ENCODE results near the gene MADCAM1.
"Not testable (repeated sequence)": the region's sequence is repeated elsewhere in the genome, so short reads cannot be mapped to it uniquely, and the experiment has no call there.

Gene MADCAM1

GRCh38 chr19:496112-496665 lies at the start of gene MADCAM1:
Gene MADCAM1, plus strand, starts transcription at chr19:496486. Its CDS starts 14 bp downstream, at chr19:496500.
- no peak for DNase-seq
- in situ Hi-C loops (cut with HindIII; ENCODE audit: low pct_ligation_motif_present, low sequenced_read_pairs): no loop called here
- H3K27ac ChIP-seq: no peak within 1 kb of the TSS
- no peak within 1 kb of the TSS for H3K4me3 ChIP-seq (ENCODE audit: low read depth, low read length)
- TF ChIP-seq, protein P1, sequence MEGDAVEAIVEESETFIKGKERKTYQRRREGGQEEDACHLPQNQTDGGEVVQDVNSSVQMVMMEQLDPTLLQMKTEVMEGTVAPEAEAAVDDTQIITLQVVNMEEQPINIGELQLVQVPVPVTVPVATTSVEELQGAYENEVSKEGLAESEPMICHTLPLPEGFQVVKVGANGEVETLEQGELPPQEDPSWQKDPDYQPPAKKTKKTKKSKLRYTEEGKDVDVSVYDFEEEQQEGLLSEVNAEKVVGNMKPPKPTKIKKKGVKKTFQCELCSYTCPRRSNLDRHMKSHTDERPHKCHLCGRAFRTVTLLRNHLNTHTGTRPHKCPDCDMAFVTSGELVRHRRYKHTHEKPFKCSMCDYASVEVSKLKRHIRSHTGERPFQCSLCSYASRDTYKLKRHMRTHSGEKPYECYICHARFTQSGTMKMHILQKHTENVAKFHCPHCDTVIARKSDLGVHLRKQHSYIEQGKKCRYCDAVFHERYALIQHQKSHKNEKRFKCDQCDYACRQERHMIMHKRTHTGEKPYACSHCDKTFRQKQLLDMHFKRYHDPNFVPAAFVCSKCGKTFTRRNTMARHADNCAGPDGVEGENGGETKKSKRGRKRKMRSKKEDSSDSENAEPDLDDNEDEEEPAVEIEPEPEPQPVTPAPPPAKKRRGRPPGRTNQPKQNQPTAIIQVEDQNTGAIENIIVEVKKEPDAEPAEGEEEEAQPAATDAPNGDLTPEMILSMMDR (IDR thresholded peaks at IDR 0.05; ENCODE audit: low read depth, low read length, missing control alignments): no peak
- H3K27me3 ChIP-seq (replicated peaks): peaks cover 19% of the 10 kb centered on the region
- H3K36me3 ChIP-seq (replicated peaks): no peaks in the 10 kb centered on the region

GRCh38 chr19:447064-447426 lies 49.2 kb upstream of the MADCAM1 start:
- Histone ChIP-seq H3K27ac (no peak overlapping the region), H3K27me3 (replicated peaks) (no peaks in the 10 kb centered on the region), H3K36me3 (replicated peaks) (no peaks in the 10 kb centered on the region), H3K4me3 (ENCODE audit: low read depth, low read length) (no peak overlapping the region)
- in situ Hi-C loops (cut with HindIII; ENCODE audit: low pct_ligation_motif_present, low sequenced_read_pairs): no loop called here
- no peak for DNase-seq
- TF ChIP-seq, protein P1 (IDR thresholded peaks at IDR 0.05; ENCODE audit: low read depth, low read length, missing control alignments): no peak

DNA sequence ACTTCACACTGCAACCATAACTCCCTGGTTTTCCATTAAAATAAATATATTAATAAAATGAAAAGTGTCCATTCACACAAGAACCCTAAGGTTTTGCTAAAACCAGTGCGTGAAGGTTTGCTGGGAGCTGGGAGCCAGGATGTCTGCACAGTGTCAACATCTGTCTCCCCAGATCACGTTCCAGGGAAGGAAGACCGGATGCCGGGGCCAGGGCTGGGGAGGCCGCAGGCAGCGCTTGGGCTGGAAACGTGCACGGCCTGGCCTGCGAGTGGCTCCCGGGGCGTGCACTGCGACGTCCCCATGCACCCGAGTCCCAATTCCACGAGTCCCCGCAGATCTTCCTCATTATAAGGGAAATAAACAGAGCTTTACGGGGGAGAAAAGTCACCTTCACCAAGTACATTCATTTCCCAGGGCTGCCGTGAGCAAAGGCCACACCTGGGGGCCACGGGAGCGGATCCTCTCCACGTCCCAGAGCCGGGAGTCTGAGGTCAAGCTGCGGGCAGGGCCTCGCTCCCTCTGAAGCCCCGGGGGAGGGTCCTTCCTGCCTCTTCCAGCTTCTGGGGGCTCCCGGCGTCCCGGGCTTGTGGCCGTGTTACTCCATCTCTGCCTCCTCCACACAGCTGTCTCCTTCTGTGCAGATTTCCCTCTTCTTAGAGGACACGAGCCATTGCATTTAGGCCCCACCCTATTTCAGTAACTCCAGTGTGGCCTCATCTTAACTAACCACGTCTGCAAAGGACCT lies 48.3 kb upstream of the MADCAM1 start:
- Histone ChIP-seq H3K27ac (no peak overlapping the region), H3K4me3 (ENCODE audit: low read depth, low read length) (no peak overlapping the region), H3K36me3 (replicated peaks) (no peaks in the 10 kb centered on the region), H3K27me3 (replicated peaks) (no peaks in the 10 kb centered on the region)
- TF ChIP-seq, protein P1 (IDR thresholded peaks at IDR 0.05; ENCODE audit: low read depth, low read length, missing control alignments): no peak
- no peak for DNase-seq
- in situ Hi-C loops (cut with HindIII; ENCODE audit: low pct_ligation_motif_present, low sequenced_read_pairs): no loop called here

GRCh38 chr19:449916-450315 lies 46.4 kb upstream of the MADCAM1 start:
- H3K36me3 ChIP-seq (replicated peaks): no peaks in the 10 kb centered on the region
- TF ChIP-seq, protein P1 (IDR thresholded peaks at IDR 0.05; ENCODE audit: low read depth, low read length, missing control alignments): no peak

GRCh38 chr19:450912-451481 lies 45.3 kb upstream of the MADCAM1 start:
- DNase-seq; H3K27me3 ChIP-seq (replicated peaks); H3K27ac ChIP-seq; in situ Hi-C loops (cut with HindIII; ENCODE audit: low pct_ligation_motif_present, low sequenced_read_pairs); H3K4me3 ChIP-seq (ENCODE audit: low read depth, low read length); H3K36me3 ChIP-seq (replicated peaks): not testable (repeated sequence)

More at GRCh38 chr19:449916-450315, 46.4 kb upstream of the MADCAM1 start:
- in situ Hi-C loops (cut with HindIII; ENCODE audit: low pct_ligation_motif_present, low sequenced_read_pairs): no loop called here
- Histone ChIP-seq H3K4me3 (ENCODE audit: low read depth, low read length) (no peak overlapping the region), H3K27ac (no peak overlapping the region), H3K27me3 (replicated peaks) (no peaks in the 10 kb centered on the region)
- no peak for DNase-seq

DNA sequence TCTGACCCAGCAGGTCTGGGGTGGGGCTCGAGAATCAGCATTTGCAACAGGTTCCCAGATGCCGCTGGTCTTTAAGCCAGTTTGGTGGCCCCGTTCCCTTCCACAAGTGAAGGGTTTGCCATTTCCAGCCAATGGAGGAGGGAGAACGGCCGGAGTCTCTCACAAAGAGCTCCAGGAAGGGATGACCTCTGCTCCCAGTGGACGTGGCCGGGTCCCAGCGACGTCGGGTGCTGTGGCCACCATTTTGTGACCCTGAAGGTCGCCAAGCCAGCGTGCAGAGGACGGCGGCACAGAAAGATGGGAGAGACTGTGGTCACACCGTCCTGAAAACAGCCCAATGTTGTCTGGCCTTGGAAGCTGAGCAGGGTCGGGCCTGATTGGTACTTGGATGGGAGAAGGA lies 43.5 kb upstream of the MADCAM1 start:
- no peak for DNase-seq
- in situ Hi-C loops (cut with HindIII; ENCODE audit: low pct_ligation_motif_present, low sequenced_read_pairs): no loop called here
- Histone ChIP-seq H3K36me3 (replicated peaks) (no peaks in the 10 kb centered on the region), H3K4me3 (ENCODE audit: low read depth, low read length) (no peak overlapping the region), H3K27ac (no peak overlapping the region), H3K27me3 (replicated peaks) (no peaks in the 10 kb centered on the region)
- TF ChIP-seq, protein P1 (IDR thresholded peaks at IDR 0.05; ENCODE audit: low read depth, low read length, missing control alignments): no peak

Data from brain microvascular endothelial cell (primary cell).